ENCODE measurements around the gene S100A7A.

The S100A7A gene

DNA sequence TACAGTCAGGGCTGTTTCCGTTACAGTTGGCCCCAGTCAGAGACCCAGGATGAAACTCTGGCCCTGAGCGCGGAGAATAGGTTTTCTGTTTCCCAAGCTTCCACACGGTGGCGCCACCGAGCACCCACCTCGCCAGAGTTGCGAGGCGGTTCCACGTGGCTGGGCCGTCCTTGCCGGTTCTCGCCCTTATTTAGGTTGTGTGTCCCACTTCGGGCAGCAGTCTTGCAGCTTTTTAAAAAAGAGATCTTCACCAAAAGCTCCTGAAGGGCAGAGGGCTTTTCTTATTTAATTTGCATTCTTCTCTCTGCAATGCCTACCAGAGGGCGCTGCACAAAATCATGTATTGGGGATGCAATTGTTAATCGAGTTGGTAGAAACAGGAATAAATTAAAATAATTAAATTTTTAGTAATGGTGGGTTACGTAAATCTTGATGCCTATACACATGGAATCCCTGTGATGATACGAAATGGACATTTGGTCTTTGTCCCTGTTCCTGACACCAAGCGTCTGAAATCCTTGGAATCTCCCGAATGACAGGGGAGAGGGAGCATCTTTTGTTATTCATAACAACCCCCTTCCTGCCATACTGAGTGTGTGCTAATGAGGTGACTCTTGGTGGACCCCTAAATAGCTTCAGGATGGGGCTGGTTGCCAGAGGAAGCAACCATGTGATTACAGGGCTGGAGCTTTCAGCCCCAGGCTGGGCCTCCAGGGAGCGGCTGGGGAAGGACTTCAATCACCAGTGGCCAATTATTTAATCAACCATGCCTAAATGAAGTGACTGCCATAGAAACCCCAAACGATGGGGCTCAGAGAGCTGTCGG lies 49.7 kb downstream of the S100A7A start:
- TF ChIP-seq, protein P1, sequence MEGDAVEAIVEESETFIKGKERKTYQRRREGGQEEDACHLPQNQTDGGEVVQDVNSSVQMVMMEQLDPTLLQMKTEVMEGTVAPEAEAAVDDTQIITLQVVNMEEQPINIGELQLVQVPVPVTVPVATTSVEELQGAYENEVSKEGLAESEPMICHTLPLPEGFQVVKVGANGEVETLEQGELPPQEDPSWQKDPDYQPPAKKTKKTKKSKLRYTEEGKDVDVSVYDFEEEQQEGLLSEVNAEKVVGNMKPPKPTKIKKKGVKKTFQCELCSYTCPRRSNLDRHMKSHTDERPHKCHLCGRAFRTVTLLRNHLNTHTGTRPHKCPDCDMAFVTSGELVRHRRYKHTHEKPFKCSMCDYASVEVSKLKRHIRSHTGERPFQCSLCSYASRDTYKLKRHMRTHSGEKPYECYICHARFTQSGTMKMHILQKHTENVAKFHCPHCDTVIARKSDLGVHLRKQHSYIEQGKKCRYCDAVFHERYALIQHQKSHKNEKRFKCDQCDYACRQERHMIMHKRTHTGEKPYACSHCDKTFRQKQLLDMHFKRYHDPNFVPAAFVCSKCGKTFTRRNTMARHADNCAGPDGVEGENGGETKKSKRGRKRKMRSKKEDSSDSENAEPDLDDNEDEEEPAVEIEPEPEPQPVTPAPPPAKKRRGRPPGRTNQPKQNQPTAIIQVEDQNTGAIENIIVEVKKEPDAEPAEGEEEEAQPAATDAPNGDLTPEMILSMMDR (IDR thresholded peaks at IDR 0.05; ENCODE audit: insufficient read depth, missing control alignments) = peak; percentile 68
- DNase-seq (ENCODE audit: insufficient read length, low spot score) (no peak), FAIRE-seq (no peak)

DNA sequence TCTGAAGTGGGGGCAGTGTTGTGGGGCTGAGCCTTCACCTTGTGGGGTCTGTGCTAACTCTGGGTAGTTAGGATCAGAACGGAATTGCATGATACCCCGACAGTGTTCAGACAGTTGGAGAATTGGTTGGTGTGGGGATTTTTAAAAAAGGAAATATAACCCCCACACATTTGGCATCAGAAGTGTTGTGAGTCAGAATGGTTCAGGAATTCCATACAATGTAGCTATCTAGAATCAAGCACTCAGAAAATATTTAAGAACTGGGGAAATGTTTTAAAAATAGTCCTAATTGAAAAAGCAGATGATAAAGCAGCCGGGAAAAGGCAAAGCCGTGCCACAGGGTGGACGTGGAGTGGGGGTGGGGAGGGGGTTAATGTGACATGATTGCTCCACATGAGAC lies 50.6 kb downstream of the S100A7A start:
- FAIRE-seq (no peak), DNase-seq (ENCODE audit: insufficient read length, low spot score) (no peak)
- TF ChIP-seq, protein P1 (IDR thresholded peaks at IDR 0.05; ENCODE audit: insufficient read depth, missing control alignments) = no peak

DNA sequence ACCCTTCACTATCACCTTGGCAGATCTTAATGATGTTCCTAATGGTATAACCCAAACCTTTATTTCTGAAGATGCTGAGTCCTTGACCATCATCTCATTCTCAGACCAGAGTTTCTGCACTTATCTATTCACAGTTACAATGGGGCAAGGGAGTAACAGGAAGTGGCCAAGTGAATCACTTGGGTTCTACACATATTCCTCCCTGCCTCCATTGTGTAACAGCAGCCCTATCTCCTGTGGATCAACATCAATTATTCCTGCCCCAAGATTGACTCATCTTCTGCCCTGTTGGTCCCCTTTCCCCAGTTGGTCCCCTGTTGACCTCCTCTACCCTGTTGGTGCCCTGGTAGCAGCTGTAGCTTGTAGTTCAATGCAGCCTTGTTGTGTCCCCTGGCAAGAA lies 54.4 kb downstream of the S100A7A start:
- FAIRE-seq (no peak), DNase-seq (ENCODE audit: insufficient read length, low spot score) (no peak)
- TF ChIP-seq, protein P1 (IDR thresholded peaks at IDR 0.05; ENCODE audit: insufficient read depth, missing control alignments) = no peak

All from D721Med (cell line).